Measurements from ENCODE around the gene NANOS3. TPM values are rescaled to one million over a fixed set of nuclear protein-coding genes. Genes with fewer than 3 reads are reported as not detected.

NANOS3 gene
- total and polyA plus RNA-seq, 10 of the 15 experiments (the other 5 are each of a cell fraction or from before 2014, with no cell fraction given): 0.31 to 1.7 (median 0.81) TPM

DNA sequence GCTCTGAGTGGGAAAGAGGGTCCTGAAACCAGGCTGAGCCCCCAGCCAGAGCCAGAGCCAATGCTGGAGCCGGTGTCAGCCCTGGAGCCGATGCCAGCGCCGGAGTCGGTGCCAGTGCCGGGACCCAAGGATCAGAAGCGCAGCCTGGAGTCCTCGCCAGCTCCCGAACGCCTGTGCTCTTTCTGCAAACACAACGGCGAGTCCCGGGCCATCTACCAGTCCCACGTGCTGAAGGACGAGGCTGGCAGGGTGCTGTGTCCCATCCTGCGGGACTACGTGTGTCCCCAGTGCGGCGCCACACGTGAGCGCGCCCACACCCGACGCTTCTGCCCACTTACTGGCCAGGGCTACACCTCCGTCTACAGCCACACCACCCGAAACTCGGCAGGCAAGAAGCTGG is 369 bp downstream of the NANOS3 start:
- no peak for DNase-seq (ENCODE audit: low read depth, low spot score)
- POLR2A ChIA-PET: interaction anchor here (0.5 kb wide), 1 partner anchor 14 kb away, joined by 3 read pairs; no protein-coding TSS in a partner anchor
- H3K36me3 ChIP-seq (ENCODE audit: control insufficient read depth in 2 of 2, insufficient read depth in 2 of 2, low read length in 1 of 2): no peaks in the 10 kb centered on the region
- no peaks in the 10 kb centered on the region for H4K20me1 ChIP-seq (ENCODE audit: control insufficient read depth, insufficient read depth)
- CTCF ChIA-PET: interaction anchor here (1.3 to 8.1 kb wide), 4 partner anchors 15 to 259 kb away, joined by 4 to 152 read pairs (median 62); partner anchors contain the start of genes ASF1B and MISP3
- no peak overlapping the region for H3K9ac ChIP-seq (ENCODE audit: control insufficient read depth, insufficient read depth, low read length)
- SMC1A ChIA-PET (ENCODE audit: uncharacterized antibody, unreplicated experiment): interaction anchor here (6.5 kb wide), 1 partner anchor 195 kb away, joined by 47 read pairs; the partner anchor contains the start of gene MISP3
- FAIRE-seq: no peak
- in situ Hi-C loops (cut with MboI): loop anchor here (25.0 kb wide), 1 partner anchor 460 kb away; no protein-coding TSS in a partner anchor
- H3K4me1 ChIP-seq (ENCODE audit: control insufficient read depth, insufficient read depth, low read length): peaks cover 21% of the 10 kb centered on the region
- H3K4me2 ChIP-seq (ENCODE audit: control insufficient read depth, insufficient read depth): no peak overlapping the region
- H3K27me3 ChIP-seq (replicated peaks in 1 of 2; ENCODE audit: control insufficient read depth in 2 of 2, insufficient read depth in 2 of 2, low read length in 1 of 2): no peaks in the 10 kb centered on the region
- H3K79me2 ChIP-seq (ENCODE audit: control insufficient read depth, insufficient read depth, low read length): no peaks in the 10 kb centered on the region
- H3K27ac ChIP-seq (ENCODE audit: control insufficient read depth, insufficient read depth): no peak overlapping the region
- 59% methylated on average over 27 of the region's 27 CpGs for WGBS (ENCODE audit: insufficient coverage, insufficient replicate concordance, low lambda C conversion rate, missing lambda C conversion rate)
- H2AFZ ChIP-seq (ENCODE audit: control insufficient read depth, low read depth, low read length): no peak overlapping the region
- intact Hi-C loops (cut with micrococcal nuclease; ENCODE audit: unreplicated experiment): no loop called here
- RAD21 ChIA-PET (ENCODE audit: unreplicated experiment): interaction anchor here (0.8 kb wide), 1 partner anchor 199 kb away, joined by 3 read pairs; no protein-coding TSS in a partner anchor
- no peak for ATAC-seq
- H3K9me3 ChIP-seq (replicated peaks; ENCODE audit: control insufficient read depth, insufficient read depth, low read length): no peaks in the 10 kb centered on the region
- no TSS peak for BruUV-seq (replicated peaks)
- H3K4me3 ChIP-seq: no peak overlapping the region
- TF ChIP-seq ESRRA (IDR thresholded peaks at IDR 0.05; ENCODE audit: low read length) (no peak), BMI1 (IDR thresholded peaks at IDR 0.05; ENCODE audit: borderline replicate concordance) (no peak), CBX5 (IDR thresholded peaks at IDR 0.05; ENCODE audit: low read depth) (no peak), FOXM1 (IDR thresholded peaks at IDR 0.05; ENCODE audit: low read depth, low read length) (no peak), IRF4 (IDR thresholded peaks at IDR 0.05; ENCODE audit: low read depth, low read length) (no peak), NR2F1 (conservative IDR thresholded peaks at IDR 0.05) (no peak), POLR2AphosphoS5 (IDR thresholded peaks at IDR 0.05; ENCODE audit: low read length) (no peak), NRF1 (conservative IDR thresholded peaks at IDR 0.05; ENCODE audit: low read depth, low read length) (no peak), MTA3 (IDR thresholded peaks at IDR 0.05; ENCODE audit: borderline replicate concordance, low read length) (no peak), RAD51 (IDR thresholded peaks at IDR 0.05) (no peak), SIX5 (IDR thresholded peaks at IDR 0.05; ENCODE audit: low read depth, low read length, severe bottlenecking) (no peak), IKZF2 (IDR thresholded peaks at IDR 0.05) (no peak), E4F1 (IDR thresholded peaks at IDR 0.05; ENCODE audit: borderline replicate concordance, partially characterized antibody) (no peak)
- TF ChIP-seq, protein P1, sequence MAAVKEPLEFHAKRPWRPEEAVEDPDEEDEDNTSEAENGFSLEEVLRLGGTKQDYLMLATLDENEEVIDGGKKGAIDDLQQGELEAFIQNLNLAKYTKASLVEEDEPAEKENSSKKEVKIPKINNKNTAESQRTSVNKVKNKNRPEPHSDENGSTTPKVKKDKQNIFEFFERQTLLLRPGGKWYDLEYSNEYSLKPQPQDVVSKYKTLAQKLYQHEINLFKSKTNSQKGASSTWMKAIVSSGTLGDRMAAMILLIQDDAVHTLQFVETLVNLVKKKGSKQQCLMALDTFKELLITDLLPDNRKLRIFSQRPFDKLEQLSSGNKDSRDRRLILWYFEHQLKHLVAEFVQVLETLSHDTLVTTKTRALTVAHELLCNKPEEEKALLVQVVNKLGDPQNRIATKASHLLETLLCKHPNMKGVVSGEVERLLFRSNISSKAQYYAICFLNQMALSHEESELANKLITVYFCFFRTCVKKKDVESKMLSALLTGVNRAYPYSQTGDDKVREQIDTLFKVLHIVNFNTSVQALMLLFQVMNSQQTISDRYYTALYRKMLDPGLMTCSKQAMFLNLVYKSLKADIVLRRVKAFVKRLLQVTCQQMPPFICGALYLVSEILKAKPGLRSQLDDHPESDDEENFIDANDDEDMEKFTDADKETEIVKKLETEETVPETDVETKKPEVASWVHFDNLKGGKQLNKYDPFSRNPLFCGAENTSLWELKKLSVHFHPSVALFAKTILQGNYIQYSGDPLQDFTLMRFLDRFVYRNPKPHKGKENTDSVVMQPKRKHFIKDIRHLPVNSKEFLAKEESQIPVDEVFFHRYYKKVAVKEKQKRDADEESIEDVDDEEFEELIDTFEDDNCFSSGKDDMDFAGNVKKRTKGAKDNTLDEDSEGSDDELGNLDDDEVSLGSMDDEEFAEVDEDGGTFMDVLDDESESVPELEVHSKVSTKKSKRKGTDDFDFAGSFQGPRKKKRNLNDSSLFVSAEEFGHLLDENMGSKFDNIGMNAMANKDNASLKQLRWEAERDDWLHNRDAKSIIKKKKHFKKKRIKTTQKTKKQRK (IDR thresholded peaks at IDR 0.05; ENCODE audit: low read depth, low read length): no peak
- TF ChIP-seq, protein P2, sequence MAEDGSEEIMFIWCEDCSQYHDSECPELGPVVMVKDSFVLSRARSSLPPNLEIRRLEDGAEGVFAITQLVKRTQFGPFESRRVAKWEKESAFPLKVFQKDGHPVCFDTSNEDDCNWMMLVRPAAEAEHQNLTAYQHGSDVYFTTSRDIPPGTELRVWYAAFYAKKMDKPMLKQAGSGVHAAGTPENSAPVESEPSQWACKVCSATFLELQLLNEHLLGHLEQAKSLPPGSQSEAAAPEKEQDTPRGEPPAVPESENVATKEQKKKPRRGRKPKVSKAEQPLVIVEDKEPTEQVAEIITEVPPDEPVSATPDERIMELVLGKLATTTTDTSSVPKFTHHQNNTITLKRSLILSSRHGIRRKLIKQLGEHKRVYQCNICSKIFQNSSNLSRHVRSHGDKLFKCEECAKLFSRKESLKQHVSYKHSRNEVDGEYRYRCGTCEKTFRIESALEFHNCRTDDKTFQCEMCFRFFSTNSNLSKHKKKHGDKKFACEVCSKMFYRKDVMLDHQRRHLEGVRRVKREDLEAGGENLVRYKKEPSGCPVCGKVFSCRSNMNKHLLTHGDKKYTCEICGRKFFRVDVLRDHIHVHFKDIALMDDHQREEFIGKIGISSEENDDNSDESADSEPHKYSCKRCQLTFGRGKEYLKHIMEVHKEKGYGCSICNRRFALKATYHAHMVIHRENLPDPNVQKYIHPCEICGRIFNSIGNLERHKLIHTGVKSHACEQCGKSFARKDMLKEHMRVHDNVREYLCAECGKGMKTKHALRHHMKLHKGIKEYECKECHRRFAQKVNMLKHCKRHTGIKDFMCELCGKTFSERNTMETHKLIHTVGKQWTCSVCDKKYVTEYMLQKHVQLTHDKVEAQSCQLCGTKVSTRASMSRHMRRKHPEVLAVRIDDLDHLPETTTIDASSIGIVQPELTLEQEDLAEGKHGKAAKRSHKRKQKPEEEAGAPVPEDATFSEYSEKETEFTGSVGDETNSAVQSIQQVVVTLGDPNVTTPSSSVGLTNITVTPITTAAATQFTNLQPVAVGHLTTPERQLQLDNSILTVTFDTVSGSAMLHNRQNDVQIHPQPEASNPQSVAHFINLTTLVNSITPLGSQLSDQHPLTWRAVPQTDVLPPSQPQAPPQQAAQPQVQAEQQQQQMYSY (CRISPR knock-in tag; IDR thresholded peaks at IDR 0.05): no peak
